Measurements from ENCODE around the gene M1AP.

M1AP gene

DNA sequence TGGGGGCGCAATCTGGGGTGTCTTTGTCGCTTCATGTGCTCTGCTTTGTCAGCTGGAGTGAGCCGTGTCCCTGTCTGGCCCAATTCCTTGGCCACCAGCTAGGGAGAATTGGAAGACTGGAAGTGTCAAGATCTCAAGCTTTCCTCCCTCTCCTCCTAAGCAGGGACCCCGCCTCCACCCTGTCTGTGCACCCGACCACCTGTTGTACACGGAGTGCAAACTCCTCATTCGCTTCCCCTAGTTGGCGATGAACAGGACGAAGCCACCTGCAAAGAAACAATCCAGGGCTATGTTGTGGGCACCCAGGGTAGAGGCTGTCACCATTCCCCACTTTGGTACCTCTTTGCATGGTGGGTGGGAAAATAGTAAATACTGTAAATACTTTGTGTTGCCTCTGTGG lies 120.4 kb downstream of the M1AP start:
- DNase-seq (ENCODE audit: low read depth): no peak
- H3K4me3 ChIP-seq (ENCODE audit: low read depth, low read length): peak overlapping the region; percentile 99; the same call in 1 of the 2 replicates
- no peak for TF ChIP-seq CTCF (IDR thresholded peaks at IDR 0.05; ENCODE audit: low read depth, low read length, missing control alignments)

- DNase-seq (ENCODE audit: low read depth): no peak
- H3K4me3 ChIP-seq (ENCODE audit: low read depth, low read length): no peak overlapping the region
- TF ChIP-seq CTCF (IDR thresholded peaks at IDR 0.05; ENCODE audit: low read depth, low read length, missing control alignments): no peak
These were observed 121.4 kb downstream of the M1AP start for GRCh38 chr2:74526649-74527230.

- peak; percentile 61 for DNase-seq (ENCODE audit: low read depth)
- no peak within 1 kb of the TSS for H3K4me3 ChIP-seq (ENCODE audit: low read depth, low read length)
- no peak for TF ChIP-seq CTCF (IDR thresholded peaks at IDR 0.05; ENCODE audit: low read depth, low read length, missing control alignments)
These were observed 122.1 kb downstream of the M1AP start, which contains the start of gene DQX1 for GRCh38 chr2:74525717-74526648. Gene DQX1, minus strand, starts transcription at chr2:74526231. Its CDS starts 502 bp downstream, at chr2:74525729.

- no peak for TF ChIP-seq CTCF (IDR thresholded peaks at IDR 0.05; ENCODE audit: low read depth, low read length, missing control alignments)
- DNase-seq (ENCODE audit: low read depth): no peak
- no peak overlapping the region for H3K4me3 ChIP-seq (ENCODE audit: low read depth, low read length)
These were observed 123.0 kb downstream of the M1AP start for GRCh38 chr2:74524955-74525716.

GRCh38 chr2:74524005-74524404 lies 124.1 kb downstream of the M1AP start:
- TF ChIP-seq CTCF (IDR thresholded peaks at IDR 0.05; ENCODE audit: low read depth, low read length, missing control alignments): no peak
- DNase-seq (ENCODE audit: low read depth): no peak
- H3K4me3 ChIP-seq (ENCODE audit: low read depth, low read length): no peak overlapping the region

- no peak for DNase-seq (ENCODE audit: low read depth)
- H3K4me3 ChIP-seq (ENCODE audit: low read depth, low read length): no peak overlapping the region
- TF ChIP-seq CTCF (IDR thresholded peaks at IDR 0.05; ENCODE audit: low read depth, low read length, missing control alignments): no peak
These were observed 125.6 kb downstream of the M1AP start for GRCh38 chr2:74522516-74522915.

Measured in GM12864 (cell line).